ENCODE results near the gene CEP250.

DNA sequence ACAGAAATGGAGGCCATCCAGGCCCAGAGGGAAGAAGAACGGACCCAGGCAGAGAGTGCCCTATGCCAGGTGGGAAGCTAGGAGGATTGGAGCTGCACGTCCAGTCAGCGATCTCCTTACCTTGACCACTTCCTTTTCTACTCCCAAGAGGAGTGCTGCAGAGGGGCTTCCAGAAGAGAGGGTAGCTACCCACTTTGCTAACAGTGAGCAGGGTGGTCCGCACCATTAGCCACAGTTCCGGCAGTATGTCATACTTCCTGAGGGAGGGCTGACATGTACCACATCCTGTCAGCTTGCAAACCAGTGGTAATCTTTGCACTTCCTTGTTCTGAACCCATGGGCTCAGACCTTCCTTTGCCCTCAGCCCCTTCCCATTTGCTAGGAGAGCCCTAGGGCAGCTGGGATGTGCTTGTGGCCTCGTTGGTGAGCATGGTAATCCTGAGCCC lies 35.4 kb downstream of the CEP250 start:
- no peak for TF ChIP-seq EP300 (IDR thresholded peaks at IDR 0.05)
- TF ChIP-seq, protein P1, sequence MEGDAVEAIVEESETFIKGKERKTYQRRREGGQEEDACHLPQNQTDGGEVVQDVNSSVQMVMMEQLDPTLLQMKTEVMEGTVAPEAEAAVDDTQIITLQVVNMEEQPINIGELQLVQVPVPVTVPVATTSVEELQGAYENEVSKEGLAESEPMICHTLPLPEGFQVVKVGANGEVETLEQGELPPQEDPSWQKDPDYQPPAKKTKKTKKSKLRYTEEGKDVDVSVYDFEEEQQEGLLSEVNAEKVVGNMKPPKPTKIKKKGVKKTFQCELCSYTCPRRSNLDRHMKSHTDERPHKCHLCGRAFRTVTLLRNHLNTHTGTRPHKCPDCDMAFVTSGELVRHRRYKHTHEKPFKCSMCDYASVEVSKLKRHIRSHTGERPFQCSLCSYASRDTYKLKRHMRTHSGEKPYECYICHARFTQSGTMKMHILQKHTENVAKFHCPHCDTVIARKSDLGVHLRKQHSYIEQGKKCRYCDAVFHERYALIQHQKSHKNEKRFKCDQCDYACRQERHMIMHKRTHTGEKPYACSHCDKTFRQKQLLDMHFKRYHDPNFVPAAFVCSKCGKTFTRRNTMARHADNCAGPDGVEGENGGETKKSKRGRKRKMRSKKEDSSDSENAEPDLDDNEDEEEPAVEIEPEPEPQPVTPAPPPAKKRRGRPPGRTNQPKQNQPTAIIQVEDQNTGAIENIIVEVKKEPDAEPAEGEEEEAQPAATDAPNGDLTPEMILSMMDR (IDR thresholded peaks at IDR 0.05), result no peak
- no peak for TF ChIP-seq POLR2AphosphoS5 (IDR thresholded peaks at IDR 0.05)

All from suprapubic skin (tissue), 4 donors.